GM18502 (cell line): ENCODE data around the gene SOD3.

ENCODE experiments used
- ATAC-seq: cut with Tn5 transposase; IDR thresholded peaks from one replicate; pipeline ENCODE4 v1.9.1; 2021; ENCODE audit warnings: mild to moderate bottlenecking; ENCODE audit not compliant: unreplicated experiment, poor library complexity

Gene SOD3

DNA sequence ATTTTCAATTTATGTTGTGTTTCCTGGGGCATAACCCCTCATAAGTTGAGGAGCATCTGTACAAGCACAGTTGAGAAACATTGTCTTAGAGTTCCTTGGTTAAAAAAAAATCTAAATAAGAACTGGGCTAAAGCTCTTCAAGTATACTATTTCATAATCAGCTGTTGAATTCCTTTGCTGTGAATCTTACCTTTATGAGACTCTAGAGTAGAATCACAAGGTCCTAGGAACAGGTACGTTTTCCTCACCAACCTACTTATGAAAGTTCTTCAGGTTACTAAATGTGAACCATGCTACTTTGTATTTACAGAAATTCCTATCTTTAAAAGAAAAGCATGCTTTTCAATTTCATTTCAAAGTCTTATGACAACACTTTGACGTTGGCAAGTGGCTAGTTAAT lies 20.9 kb upstream of the SOD3 start:
- no peak for ATAC-seq

DNA sequence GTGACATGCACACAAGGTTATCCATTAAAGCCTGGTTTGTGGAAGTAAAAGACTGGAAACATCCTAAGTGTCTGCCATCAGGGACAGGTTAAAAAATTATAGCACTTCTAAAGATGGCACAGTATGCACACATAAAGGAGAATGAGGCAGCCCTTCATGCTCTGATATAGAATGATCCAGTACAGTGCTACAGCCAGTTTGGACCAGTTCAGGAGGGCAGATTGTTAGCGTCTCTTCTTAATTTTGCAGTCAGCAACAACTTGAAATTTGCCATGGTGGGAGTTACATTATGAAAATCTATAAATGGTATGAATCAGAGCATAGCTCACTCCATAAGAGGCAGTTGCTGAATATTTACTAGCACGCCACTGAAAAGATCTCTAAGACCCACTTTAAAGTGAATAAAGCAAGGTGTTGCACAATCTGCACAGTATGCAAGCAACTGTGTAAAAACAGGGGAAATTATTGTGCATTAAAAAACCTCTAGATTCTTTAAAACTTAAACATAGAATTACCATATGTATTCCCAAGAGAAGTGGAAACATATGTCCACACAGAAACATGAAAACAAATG lies 20.3 kb upstream of the SOD3 start:
- ATAC-seq = no peak

DNA sequence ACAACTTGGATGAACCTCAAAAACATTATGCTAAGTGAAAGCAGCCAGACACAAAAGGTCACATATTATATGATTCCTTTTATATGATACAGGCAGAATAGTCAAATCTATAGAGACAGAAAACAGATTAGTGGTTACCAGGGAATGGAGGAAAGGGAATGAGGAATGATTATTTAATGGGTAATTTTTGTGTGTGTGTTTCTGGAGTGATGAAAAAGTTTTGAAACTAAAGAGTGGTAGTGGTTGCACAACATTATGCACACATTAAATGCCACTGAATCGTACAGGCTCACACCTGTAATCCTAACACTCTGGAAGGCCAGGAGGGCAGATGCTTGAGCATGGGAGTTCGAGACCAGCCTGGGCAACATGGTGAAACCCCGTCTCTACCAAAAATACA lies 19.6 kb upstream of the SOD3 start:
- ATAC-seq = no peak

DNA sequence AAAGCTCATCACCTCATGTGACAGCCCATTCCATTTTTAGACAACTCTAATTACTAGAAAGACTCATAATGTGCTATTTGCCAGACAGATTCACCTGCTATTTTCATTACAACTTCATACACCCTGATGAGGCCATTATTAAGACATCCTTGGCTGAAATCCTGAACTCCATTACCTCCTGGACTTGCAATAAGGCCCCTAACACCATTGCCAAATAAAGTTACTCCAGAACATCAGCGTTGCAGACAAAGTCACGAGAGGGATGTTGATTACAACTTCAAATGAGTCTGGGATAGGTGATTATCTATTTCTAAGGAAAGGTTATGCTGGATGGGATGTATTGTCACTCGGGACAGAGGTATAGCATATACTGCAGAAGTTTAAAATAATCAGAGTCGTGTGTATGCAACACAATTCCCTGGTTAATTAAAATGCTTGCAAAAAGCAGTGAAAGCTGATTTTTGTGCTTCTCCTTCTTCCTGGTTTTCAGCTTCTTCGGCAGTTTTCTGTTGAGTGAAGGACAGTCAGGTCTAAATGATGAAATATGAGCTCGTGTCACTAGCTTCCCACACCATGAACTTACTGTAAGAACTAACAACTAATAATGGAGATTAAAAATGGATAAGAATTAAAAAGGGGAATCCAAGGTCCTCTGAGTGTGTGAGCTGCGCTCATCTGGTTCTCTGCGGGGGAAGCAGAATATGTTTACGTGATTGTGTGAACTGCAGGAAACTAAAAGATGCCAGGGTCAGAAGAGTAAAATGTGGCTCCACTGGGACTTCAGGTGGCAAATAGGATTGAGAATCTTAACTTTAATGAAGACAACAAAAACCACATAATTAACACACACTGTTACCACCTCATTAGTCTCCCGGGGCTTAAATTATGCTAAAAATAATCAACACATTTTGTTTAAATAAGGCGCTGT lies 17.6 kb upstream of the SOD3 start:
- ATAC-seq = no peak

DNA sequence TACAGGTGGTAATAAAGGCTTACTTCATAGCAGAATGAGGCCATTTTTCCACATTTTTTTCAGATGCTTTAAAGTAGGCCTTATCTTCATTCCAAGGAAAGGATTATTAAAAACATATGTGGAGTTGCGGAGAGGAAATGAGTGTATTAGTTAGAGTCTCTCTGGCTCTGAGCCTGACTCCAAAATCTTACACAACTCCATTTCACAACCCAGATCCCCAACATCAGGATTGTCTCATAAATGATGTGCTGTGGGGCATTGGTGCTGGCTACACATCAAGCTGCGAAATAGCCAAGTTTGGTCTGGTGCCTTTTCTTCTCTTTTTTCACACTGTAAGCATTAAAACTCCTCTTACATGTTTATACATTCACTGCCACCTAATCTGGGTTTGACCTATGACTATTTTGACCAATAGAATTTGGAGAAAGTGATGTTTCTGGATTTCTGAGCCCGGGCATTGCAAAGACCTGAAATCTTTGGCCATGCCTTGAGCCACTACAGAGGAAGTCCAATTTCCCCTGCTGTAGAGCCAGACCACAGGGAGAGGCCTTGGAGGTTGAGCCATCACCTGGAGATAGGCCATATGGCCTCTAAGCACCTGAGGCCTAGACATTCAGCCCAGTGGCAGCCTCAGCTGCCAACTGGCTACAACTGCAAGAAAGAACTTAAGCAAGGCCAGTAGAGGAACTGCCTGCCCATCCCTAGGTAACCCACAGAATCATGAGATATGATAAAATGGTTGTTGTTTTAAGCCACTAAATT lies 16.7 kb upstream of the SOD3 start:
- no peak for ATAC-seq

DNA sequence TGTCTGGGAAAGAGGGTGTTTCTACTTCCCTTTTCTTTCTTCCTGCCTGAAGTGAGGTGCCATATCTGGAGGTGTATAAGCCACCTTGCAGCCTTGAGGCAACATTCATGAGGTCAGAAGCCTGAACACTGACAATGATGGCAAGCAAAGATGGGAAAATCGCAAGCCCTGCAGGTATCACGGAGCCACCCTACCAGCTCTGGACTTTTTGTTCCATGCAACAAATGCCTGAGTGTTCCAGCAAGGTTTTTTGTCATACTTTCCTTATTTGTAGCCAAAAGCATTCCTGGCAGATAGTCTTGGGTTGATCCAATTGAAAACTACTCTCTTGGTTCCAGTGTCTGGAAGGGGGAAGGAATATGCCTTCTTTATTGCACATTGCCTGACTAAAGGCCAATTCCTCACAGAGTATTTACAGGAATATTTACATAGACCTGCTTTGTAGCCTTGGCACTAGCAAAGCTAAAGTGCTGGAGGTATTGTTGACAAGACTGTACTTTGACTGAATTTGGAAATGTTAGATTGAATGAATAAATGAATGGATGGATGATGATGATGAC lies 14.4 kb upstream of the SOD3 start:
- ATAC-seq = no peak

DNA sequence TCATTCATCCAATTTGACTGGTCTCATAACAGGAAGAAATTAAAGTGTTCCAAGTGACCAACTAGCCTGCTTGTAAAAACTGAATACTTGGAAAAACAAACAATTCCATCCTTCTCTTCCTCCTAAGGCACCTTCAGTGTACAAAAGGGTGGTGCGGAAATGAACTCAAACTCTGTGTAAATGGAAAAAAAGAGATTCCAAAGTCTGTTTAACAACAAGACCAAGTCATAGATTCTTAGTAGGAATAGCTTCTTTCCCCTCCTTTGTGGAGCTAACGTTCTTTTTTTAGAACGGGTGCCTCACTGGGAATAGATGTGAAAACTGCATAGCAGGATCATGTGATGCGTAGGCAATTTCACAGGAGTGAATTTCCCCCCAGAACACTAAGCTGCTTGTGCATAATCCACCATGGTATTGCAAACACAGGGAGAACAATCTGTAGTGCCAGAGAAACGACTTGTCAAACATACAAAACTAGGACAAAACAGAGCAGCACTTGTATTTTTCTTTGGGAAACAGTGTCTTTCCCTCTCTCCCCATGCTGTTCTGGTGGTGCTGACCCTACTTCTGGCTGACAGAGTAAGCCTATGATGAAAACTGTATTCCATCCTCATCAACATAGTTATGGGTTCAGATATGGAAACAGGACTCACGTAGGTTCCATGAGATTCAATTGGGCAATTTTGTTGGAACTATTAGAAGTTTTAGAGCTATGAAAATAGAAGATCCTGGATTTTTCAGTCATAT lies 13.2 kb upstream of the SOD3 start:
- no peak for ATAC-seq

DNA sequence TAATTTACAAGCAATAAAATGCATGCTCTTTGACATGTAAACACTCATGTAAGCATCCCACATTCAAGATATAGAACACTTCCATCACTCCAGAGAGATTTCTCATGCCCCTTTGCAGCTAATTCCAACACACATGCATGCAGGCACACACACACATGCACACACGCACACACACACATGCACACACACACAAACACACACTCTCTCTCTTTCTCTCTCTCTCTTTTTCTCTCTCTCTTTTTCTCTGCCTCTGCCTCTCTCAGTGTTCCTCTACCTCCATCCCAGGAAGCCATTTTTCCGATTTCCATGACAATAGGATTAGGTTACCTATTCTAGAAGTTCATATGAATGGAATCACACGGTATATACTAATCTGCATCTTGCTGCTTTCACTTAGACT lies 11.9 kb upstream of the SOD3 start:
- ATAC-seq = no peak

DNA sequence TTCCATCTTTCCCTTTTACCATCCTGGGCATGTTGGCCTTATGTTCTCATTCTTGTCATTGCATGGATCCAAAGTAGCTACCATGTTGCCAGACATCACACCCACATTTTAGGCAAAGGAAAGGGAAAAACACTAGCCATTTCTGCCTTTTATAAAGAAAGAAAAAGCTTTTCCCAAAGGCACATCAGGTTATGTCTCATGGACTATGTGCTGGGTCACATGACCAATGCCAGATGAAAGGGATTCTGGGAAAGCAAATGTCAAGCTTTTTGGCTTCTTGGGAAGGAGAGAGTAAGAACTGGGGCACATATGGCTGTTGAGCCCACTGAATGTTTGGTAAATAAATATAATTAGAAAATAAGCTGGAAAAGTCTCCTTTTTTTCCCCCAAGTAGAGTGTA lies 4.3 kb upstream of the SOD3 start:
- no peak for ATAC-seq

DNA sequence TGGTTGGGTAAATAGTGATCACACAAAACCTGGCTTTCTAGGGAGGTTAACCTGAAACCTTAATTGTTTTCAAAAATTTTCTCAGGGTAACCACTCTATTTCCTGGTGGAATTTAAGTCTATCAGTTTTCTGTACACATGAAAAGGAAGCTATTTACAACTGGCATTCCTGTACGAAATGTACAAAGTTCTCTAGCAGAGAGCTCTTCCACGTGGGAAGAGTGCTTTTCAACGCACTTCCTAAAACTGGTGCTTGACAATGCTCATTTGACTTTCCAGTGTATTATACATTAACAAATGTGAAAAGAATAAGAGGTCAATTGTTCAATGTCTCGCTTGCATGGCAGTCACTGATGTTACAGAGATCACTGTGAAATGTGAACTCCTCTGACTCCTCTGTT lies 2.8 kb upstream of the SOD3 start:
- ATAC-seq = no peak

DNA sequence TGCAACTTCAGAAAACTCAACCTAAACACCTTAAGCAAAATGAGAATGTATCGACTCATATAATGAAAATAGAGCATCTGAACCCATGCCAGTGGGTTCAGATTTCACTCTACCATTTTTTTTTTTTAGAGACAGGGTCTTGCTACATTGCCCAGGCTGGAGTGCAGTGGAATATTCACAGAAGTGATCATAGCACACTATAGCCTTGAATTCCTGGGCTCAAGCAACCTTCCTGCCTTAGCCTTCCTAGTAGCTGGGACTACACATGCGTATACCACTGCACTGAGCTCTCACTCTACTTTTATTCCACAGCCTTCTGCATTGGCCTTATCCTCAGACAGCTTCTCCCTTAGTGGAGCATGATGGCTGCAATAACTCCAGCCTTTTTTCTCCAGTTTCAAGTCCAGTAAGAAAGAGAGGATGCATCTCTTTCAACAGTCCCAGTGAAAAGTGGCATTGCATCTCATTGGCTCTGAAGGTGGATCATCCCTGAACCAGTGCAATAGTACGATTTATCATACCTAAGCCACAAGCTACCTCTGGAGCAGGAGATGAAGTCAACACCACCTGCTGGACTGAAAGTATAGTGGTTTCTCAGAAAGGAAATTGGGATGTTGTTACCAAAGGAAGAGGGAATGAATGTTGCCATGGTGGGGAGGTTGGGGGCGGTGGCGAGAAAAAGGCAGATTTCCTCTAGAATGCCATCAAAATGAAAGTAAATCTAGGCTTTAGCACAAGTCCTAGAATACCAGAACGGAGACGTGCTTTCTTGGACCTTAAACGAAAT lies 2.0 kb upstream of the SOD3 start:
- no peak for ATAC-seq

DNA sequence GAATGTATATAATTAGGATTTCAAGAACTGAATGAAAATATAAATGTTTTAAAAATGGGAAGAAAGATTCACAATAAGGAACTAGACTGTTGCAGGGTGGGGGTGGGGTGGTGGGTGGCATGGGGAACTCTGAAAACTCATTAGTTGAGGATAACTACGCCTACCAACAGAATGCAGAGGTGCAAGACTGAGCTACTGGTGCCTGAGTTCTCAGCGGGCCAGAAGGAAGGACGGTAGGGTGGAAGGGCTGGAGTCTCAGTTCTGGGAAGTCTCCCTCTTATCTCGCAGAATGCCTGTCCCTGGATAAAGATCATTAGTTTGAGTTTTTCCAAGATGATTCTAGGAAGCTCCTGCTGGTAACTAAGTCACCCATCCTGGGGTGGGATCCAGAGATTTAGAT lies 1.3 kb upstream of the SOD3 start:
- no peak for ATAC-seq

DNA sequence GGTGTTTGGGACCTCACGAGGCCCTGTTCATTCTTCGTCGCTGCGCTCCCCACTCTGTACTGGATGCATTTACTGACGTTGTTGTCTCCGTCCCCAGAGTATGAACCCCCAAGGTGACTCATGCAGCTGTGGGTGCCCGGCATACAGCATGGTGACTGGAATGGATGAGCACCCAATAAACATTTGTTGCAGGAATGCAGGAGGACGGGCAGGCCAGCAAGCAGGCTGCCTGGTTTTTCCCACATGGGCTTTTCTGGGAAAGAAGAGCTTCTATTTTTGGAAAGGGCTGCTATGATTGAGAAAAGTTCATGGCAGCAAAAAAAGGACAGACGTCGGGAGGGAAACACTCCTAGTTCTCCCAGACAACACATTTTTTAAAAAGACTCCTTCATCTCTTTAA lies 893 bp upstream of the SOD3 start:
- no peak for ATAC-seq

DNA sequence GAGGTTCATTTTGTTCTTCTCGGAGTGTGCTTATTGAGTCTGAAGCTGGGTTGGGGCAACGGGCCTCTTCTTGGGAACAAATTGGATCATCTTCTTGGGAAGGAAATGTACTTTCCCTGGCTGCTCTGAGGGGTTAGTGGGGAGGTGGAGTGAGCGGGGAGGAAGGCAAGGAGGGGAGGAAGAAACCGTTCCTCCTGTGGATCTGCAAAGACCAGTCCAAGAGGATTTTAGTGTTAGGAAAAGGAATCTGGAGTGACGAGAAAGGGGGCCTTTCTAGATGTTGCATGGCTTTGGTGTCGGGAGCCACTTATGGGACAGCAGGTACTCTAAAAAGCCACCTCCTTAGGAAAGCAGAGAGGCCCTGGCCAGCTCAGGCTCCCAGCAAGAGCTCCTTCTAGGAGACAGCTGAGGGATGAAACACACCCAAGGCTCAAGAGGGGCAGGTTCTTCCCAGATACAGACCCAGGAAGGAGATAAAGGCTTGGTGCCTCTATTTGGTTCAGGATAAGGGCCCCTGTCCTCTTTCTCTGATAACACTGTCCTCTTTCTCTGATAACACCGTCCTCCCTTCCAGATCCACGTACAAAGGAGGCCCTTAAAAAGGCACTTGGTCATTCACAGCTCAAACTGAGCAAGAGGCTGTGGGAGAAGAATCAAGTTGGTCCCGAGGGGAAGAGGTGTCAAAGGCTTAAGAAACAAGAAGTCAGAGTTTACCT lies 451 bp downstream of the SOD3 start:
- ATAC-seq = no peak

DNA sequence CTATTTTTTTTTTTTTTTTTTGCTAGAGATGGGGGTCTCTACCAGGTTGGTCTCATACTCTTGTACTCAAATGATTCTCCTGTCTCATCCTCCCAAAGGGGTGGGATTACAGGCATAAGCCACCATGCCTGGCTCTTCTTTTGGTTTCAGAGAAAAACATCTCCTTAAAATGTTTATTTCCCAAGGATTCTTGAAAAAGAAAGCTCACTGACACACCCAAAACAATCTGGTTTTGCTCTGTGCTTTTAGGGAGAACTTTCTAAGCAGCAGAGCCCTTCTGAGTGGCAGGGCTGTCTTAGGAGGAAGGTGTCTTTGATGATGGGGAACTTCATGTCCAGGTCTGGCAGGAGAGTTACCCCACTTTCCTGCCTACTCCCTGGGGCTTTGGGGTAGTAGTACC lies 1.2 kb downstream of the SOD3 start:
- no peak for ATAC-seq

DNA sequence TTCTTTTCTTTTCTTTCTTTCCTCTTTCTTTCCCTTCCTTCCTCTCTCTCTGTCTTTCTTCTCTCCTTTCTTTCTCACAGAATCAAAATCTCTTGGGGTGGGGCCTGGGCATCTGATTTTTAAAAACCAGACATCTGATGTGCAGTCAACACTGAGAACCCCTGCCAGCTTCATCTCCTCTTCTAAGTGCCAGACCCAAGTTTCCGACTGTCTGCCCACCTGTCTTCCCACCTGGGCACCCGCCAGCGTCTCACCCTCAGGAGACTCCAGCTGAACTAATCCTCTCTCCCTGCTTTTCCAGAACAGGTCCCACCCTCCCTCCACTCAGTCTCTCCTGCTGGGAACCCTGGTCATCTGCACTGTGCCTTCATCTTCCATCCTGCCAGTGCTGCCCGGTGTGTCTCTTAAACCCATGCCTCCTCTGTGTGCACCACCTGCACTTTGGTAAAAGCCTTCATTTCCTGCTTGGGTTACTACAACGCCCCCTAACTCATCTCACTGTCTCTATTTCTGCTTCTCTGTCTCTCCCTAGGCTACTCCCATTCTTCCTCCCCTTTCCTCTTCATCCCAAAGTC lies 2.8 kb downstream of the SOD3 start:
- no peak for ATAC-seq

DNA sequence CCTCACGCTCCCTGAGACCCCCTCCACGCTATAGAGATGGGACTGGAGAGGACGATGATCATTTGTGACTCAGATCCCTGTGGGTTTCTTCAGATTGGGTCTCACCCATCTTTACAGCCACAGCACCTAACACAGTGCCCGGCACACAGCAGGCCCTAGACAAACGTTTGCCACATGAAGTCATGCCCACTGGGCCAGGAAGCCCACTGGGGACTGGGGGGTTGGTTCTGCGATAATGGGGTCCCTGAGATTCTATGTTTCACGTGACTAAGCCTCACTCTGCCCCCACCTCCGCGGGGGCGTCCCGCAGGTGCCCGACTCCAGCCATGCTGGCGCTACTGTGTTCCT lies 3.8 kb downstream of the SOD3 start:
- ATAC-seq = no peak

DNA sequence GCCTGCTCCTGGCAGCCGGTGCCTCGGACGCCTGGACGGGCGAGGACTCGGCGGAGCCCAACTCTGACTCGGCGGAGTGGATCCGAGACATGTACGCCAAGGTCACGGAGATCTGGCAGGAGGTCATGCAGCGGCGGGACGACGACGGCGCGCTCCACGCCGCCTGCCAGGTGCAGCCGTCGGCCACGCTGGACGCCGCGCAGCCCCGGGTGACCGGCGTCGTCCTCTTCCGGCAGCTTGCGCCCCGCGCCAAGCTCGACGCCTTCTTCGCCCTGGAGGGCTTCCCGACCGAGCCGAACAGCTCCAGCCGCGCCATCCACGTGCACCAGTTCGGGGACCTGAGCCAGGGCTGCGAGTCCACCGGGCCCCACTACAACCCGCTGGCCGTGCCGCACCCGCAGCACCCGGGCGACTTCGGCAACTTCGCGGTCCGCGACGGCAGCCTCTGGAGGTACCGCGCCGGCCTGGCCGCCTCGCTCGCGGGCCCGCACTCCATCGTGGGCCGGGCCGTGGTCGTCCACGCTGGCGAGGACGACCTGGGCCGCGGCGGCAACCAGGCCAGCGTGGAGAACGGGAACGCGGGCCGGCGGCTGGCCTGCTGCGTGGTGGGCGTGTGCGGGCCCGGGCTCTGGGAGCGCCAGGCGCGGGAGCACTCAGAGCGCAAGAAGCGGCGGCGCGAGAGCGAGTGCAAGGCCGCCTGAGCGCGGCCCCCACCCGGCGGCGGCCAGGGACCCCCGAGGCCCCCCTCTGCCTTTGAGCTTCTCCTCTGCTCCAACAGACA lies 4.4 kb downstream of the SOD3 start:
- ATAC-seq = no peak
